HG03064 (cell line): ENCODE data around the gene APOM.
A peak's percentile ranks its signal among the peaks of the same experiment; 100 is the strongest.

Source experiments
- ATAC-seq: cut with Tn5 transposase; IDR thresholded peaks from one replicate; pipeline ENCODE4 v1.9.1; 2021; ENCODE audit warnings: low read depth; ENCODE audit not compliant: unreplicated experiment

Gene APOM

GRCh38 chr6:31630177-31630934 is 25.3 kb upstream of the APOM start:
- no peak for ATAC-seq

- ATAC-seq: no peak
Observed at GRCh38 chr6:31631209-31631608, 24.5 kb upstream of the APOM start.

GRCh38 chr6:31631681-31632278 is 23.9 kb upstream of the APOM start:
- no peak for ATAC-seq

- no peak for ATAC-seq
Observed at GRCh38 chr6:31632279-31632946, 23.3 kb upstream of the APOM start.

DNA sequence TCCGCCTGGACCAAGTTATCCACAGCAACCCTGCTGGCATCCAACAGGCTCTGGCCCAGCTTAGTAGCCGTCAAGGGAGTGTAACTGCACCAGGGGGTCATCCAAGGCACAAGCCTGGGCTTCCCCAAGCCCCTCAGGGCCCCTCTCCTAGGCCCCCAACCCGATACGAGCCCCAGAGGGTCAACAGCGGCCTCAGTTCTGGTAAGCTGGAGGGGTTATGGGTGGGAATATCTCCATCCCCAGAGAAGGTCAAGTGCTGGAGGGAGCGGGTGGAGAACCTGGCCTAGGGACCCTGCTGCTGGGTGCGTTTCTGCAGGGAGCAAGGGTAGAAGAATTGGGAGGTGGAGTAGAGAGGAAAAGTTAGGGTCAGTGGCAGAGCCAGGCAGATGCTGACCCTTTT is 22.2 kb upstream of the APOM start:
- ATAC-seq: no peak

DNA sequence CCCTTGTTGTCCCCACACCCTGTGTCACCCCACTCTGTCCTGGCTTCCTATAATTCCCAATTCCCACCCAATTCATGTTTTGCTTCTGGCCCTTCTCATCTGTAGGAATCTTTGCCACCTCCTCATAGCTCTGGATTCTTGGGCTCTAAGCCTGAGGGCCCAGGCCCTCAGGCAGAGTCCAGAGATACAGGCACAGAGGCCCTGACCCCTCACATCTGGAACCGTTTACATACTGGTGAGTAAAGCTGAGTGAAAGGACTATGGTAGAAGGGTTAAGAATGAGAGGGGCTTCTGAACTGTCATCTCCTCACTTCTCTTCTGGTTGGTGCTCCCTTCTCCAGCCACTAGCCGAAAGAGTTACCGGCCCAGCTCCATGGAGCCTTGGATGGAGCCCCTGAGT is 21.6 kb upstream of the APOM start:
- no peak for ATAC-seq

GRCh38 chr6:31634969-31635575 is 20.6 kb upstream of the APOM start:
- ATAC-seq: no peak

DNA sequence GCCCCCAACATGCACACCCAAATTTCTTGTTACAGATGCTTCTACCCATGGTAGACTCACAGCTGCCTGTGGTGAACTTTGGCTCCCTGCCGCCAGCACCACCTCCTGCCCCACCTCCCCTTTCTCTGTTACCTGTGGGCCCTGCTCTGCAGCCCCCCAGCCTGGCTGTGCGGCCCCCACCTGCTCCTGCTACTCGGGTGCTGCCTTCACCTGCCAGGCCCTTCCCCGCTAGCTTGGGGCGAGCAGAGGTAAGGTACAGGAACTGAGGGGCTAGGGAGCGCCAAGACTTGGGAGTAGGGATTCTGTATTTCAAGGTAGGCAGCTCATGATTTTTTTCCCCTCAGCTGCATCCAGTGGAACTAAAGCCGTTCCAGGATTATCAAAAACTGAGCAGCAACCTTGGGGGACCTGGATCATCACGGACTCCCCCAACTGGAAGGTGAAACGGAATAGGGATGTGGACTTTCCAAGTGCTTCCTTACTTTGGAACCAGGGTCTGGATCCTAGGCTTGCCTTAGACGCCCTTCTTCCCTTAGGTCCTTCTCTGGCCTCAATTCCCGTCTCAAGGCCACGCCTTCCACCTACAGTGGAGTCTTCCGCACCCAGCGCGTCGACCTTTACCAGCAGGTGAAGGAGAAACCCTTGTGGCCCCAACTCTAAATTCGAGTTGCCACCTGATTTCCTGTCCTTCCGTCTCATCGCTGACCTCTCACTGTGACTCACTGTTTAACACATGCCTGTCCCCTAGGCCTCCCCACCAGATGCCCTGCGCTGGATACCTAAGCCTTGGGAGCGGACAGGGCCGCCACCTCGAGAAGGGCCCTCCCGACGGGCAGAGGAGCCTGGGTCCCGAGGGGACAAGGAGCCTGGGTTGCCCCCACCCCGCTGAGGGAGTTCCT is 18.7 kb upstream of the APOM start:
- no peak for ATAC-seq

- no peak for ATAC-seq
Observed at GRCh38 chr6:31639043-31639442, 16.7 kb upstream of the APOM start.

DNA sequence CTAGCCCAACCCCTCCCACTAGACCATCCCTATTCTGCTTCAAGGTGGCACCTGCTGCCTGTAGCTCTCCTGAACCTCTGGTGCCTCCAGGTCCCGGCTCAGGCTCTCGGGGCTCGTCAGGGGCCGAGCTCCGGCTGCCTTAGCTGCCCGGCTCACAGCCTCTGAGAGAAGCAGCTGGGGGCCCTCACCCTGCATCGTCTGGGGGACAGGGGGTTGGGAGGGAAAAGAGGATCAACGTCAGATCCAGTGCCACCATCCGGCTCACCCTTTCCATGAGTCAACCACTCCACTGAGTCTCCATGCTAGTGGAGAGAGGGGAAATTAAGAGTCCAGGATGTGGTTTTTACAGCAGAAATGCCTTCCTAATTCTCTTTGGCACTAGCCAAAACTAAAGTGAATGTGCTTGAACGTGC is 16.2 kb upstream of the APOM start:
- no peak for ATAC-seq

DNA sequence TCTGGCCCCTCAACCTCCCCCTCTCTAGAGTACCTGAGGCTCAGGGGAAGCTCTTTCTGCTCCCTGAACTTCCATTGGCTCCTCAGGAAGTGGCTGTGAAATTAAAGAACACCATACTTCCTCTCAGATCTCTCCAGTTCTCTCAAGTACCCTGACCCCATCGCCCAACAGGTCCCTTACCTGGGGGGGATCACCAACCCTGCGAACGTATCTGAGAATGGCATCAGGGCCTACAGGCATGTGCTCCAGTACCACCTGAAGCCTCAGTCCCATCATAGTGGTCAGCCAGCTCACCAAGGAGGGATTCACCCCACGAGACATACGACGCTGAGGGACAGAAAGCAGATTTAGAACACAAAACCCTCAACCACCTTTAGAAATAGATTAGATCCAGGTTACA is 15.1 kb upstream of the APOM start:
- ATAC-seq: no peak

DNA sequence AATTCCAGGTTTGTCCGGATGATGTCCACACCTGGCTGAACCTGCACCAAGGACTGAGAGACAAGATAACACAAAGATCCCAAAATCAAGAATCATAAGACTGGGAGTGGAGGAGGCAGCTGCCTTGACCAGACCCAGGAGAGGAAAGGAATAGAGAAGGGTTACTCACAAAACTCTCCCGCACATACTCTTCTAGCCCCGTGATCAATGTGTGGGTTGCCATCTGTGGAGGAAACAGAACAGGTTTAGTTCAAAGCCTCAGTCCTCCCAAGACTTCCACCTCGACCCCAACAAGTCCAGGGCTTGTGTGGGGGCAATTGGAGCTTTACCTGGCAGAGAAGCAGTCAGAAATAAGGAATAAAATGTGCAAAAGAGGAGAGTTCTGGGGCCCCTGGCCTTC is 14.3 kb upstream of the APOM start:
- no peak for ATAC-seq

DNA sequence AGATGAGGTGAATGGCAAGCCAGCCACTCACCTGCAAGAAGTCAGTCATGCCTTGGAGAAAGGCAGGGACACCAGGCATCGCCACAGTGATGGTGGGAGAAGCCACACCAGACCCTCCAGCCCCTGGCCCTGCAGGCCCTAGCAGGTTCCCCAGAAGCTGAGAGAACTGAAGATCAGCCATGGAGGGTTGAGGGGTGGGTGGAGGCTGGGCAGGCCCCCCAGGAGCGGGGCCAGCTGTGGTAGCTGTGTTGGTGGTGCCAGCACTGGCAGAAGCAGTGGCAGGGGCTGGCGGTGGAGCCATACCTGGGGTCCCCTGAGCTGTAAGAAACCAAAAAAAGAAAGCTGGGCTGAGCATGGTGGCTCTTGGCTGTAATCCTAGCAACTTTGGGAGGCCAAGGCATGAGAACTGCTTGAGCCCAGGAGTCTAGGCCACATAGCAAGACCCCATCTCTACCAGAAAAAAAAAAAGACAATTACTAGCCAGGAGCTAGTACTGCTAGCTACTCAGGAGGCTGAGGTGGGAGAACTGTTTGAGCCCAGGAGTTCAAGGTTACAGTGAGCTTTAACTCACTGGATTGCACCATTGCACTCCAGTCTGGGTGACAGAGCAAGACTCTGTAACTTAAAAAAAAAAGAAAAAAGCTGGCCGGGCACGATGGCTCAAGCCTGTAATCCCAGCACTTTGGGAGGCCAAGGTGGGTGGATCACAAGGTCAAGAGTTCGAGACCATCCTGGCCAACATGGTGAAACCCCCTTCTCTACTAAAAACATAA is 12.7 kb upstream of the APOM start:
- ATAC-seq: no peak

DNA sequence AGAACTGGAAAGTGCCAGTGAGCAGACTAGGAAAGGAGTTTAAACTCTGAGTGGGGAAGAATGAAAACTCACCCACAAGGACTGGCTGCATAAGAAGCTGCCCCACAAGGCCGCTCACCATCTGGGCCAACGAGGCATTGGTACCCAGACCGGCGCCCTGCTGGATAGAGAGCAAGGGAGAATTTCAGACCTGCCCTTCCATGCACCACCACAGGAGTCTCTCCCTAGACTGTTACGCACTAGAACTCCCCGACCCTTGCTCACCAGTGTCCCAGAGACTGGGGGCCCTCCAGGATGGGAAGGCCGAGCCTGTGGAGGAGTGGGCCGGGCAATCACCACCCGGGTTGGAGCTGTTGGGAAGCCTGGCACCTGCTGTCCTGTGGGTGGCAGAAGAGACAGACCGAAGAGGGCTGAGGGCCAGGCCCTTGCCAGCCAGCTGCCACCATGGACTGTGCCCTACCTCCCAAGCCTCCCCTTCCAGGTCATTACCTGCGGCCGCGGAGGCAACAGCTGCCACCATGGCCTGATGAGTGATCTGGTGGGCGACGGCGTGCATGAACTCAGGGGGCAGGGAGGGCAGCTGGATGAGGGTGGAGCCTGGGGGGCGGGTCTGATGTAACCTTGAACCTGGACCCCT is 11.8 kb upstream of the APOM start:
- no peak for ATAC-seq

GRCh38 chr6:31645325-31645724 is 10.4 kb upstream of the APOM start:
- no peak for ATAC-seq

- peak; percentile 32 for ATAC-seq
Observed at GRCh38 chr6:31651602-31652191, 4.0 kb upstream of the APOM start.

DNA sequence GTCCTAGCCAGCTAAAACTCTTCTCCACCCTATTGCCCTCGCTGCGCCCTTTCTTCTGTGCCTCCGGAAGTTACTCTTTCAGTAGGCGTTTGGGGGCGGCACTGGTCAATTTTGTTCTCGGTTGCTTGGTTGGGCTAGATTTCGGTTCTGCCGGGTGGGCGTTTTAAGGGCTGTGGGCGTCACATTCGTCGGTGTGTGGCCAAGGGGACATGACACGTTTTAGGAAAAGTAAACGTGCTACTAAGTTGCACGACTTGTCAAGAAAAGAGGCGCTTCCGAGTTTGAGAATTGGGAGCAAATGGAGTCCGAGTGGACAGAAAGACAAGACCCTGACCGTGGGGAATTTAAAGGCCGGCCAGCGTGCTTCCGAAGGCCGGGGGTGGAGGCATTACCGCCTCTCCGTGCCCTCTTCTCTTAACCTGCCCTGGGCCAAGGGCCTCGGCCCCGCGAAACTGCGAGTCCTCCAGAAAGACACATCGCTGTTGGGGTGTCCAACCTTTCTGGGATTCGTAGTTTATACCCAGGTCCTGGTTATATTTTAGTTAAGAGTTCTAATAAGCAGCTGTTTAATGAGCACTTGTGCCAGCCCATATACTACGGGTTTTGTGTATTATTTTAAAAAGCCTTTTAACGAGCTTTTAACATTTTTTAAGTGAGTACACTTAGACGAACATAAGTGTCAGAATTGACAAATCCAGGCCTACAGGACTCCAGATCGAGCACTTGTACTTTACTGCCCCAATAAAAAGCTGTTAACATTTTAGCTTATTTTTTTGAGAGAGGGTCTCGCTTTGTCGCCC is 2.6 kb upstream of the APOM start:
- ATAC-seq: peak; percentile 60
